Pulmonary artery endothelial cell (primary cell): ENCODE measurements around the gene KRT222. TPM values are rescaled to one million over a fixed set of nuclear protein-coding genes. Genes with fewer than 3 reads are reported as not detected.

ENCODE experiments used
- DNase-seq: peaks from one replicate; pipeline ENCODE4 v3.0.0-alpha.2; 2011; ENCODE audit warnings: low read depth, low spot score
- total RNA-seq: library from RNA; depleted of rRNA; stranded (reverse); fragments of >200 nt; gene quantifications from 2 replicates; pipeline ENCODE4 v1.2.3, GENCODE V29; 2014

Gene KRT222
- total RNA-seq, 1 donor from 2014 or later, result not detected

DNA sequence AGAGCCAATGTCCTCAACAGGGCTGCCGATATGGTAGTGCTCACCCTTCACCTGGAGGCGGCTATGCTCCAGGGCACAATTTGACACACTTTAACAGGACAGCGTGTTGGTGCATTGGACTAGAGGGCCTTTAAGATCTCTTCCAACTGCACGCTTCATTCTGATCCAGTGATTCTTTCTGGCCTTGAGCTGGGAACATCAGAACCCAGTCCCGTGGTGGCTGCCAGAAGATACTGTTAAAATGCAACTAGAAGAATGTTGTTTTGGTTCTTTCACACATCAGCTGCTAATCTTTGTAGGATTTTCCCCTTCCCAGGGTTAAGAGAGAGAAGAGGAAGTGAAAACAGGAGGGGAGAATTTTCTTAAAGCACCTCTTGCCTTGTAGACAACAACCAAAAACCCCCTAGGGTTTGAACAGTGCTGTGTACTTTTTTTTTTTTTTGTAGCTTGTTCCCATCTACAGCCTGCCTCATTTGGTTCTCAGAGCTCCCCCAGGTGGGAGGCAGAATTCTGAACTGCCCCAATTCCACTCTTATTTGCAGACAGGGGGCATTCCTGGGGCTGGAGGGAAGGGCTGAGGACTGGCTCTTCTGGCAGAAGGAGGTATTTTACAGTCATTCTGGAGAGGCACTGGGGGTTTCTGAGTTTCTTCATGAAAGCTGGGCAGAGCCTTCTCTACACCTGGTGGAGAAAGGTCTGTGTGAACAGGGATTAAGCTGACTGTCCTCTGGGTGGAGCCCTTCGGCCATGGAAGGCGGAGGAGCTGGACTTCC is 49.7 kb downstream of the KRT222 start:
- no peak for DNase-seq

DNA sequence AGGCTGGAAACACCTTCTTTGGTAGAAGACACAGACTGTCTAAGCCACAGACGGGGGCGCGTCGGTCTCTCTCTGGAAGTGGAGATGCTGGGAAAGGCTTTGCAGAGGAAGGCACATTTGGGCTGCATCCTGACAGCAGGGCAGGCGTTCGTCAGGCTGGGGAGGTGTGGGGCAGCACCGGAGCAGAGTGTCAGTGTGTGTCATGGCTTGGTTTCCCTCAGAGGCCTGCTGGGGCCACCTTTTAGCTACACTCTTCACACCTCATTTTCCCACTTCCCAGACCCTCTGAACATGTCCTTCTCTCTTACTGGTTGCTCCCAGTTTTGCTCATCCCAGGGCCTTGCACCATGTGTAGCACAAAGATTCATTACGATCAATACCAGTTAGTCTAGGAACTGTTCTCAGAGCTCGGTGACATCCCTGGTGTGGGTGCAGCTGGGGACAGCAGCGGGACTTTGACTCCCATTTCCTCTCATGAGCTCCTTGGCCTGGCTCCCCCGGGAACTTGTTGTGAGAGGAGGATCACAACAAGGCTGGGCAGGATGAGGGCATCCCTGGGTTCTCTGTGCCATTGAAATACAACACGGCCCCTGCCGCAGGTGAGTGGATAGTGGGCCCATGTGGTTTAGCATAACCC is 50.4 kb downstream of the KRT222 start:
- no peak for DNase-seq

DNA sequence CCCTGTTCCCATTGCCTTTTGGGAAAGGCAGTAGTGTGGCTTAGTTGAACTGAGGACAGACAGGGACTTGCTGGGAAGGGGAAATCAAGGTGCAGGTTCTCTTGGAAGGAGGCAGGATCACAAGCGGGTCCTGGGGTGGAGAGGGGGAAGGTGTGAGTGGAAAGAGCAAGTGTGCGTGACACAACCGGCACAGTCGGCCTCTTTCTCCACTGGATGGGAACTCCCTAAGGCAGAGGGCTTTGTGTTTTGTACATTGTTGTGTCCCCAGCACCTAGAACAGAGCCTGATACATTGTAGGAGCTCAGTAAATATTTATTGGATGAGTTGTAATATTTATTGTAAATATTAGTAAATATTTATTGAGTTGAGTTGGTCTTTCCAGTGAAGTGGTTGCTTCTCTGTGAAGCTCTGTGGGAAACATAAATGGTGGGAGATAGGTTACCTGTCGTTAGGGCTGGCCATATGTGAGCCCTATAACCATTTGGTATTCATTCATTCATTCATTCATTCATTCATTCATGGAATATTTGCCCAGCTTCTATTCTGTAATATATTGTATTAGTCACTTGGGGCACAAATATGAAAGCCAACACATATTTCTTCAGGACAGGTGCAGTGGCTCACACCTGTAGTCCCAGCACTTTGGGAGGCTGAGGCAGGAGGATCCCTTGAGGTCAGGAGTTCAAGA is 51.4 kb downstream of the KRT222 start:
- no peak for DNase-seq

DNA sequence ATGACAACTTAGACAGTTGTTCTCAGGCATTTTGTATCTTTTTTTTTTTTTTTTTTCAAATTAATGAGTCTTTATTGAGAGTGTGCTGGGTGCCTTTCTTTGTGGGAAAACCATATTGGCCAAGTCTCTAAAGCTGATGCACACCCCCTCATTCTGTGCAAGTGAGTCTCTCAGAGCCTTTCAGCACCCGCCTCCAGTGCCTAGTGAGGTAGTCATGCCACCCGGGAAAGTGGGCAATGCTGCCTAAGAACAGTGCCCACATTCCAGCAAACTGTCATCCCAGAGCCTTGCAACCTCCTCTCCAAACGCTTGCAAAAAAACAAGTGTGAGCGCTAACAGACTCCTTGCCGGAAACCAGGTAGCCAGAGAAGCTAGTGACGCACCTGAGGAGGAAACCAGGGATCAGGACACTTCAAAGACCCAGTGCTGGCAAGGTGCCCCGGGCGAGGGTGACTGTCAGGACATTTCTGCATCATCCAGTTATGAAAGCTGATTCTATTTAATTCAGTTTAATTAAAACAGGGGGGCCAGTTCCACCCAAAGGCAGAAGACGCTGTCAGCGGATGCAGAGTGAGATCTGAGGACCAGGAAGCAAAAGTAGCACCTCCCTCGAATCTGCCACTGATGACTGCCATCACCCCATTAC is 52.3 kb downstream of the KRT222 start:
- no peak for DNase-seq

DNA sequence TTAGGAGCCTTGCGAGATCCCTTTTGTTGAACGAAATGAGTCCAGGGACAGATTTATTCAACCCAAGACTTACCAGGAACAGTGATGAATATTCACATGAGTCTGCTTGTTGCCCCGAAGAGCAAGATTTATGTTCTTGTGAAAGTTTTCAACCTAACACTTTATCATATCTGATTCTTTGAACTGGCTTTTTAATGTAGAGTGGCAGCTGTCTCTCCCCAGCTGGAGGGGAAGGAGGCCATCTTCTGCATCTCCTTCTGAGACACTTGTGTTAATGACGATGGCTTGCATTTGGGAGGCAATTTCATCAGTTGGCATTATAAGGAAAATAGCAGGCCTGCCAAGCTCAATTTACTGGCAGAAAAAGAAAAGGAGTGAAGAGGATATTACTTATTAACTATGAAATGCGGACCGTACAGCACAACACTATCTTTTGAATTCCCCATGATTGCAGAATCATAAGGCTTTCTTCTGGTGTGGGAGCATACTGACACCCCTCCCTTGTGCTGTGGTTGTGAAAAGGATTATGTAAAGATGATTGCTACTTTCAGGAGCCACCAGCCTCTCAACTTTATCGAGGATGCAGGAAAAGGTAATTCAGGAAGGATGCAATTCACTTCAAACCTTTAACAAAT is 53.0 kb downstream of the KRT222 start:
- no peak for DNase-seq

DNA sequence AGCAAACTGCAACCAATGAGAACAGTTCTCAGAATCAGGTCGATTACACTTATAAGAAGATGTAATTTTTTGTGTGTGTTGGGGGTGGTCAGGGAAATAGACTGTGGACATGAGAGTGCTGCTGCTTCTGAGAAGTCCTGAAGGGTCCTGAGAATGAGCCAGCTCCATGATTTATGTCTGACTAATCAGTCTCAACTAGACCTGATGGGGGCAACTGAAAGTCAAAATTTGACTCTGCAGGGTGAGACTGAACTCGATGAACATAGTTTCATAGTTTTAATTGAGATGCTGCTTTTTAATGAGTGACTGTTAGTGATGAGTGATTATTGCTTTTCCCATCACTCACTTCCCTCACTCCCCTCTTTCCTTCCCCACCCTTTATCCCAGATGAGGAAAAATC is 54.6 kb downstream of the KRT222 start:
- DNase-seq, result no peak

DNA sequence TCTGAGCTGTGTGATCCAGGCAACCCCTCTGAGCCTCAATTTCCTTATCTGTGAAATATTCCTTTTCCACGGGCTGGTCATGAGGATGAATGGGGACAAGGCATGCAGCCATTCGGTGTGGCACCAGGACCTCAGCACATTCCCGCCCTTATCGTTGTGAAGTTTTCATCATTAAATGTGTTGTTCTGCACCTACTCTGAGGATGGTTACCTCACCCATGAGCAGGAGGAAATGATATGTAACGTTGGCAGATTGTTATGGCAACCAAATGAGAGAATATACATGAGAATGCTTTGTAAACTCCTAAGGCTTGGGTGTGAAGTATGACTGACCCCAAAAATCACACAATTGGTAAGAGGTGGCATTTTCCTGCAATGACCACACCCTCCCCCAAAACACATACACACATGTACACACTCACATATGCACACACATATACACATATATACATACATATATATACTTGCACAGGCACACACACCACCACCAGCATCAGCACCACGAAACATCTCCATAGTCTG is 56.9 kb downstream of the KRT222 start:
- no peak for DNase-seq

DNA sequence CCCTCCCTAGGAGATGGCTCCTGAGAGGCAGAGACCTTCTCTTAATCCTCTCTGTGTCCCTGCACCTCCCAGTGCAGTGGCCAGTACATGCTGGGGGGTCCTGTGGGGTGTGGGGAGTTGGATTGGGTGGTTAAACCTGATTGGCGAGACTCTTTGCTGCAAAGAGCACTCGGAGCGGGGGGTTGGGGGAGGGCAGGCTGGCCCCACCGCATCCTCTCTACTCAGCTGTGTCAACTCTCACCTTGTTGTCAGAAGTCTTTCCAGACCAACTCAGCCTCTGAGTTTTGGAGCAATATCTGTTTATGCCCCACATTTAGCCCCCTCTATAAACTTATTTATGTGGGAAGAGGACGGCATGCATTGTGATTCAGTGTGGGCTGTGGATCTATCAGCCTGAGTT is 57.3 kb downstream of the KRT222 start:
- no peak for DNase-seq

DNA sequence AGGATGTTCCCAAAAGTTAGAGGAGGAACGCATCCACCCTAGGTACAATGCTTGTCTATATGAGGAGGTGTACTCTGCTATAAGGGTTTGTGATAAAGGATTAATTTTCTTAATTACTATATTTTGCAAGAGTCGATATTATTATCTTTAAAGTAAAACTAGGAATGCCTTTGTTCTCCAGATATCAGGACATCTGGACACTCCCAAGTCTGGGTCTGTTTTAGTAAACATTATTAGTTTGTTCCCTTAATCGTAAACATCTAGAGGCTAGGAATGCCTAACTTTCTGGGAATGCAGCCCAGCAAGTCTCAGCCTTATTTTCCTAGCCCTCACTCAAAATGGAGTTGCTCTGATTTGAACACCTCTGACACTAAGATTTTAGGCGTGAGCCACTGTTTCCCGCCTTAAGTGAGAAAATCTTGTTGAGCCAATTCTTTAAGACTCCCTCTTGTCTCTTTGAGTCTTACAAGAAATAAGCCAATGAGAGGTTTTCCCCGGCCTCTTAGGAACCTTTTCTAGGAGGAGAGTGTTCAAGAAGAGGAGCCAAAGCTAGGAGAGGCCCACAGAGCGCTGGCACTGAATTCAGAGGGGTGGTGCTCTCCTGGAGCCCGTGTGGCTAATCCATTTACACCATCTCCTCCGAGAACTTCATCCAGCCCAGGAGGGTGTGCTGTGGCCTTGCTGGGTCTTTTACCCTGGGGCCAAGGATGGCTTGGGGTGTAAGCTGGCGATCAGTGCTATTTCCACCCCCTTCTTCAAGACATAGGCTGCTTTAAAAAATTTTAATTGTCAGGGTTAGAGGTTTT is 58.2 kb downstream of the KRT222 start:
- DNase-seq, result no peak

DNA sequence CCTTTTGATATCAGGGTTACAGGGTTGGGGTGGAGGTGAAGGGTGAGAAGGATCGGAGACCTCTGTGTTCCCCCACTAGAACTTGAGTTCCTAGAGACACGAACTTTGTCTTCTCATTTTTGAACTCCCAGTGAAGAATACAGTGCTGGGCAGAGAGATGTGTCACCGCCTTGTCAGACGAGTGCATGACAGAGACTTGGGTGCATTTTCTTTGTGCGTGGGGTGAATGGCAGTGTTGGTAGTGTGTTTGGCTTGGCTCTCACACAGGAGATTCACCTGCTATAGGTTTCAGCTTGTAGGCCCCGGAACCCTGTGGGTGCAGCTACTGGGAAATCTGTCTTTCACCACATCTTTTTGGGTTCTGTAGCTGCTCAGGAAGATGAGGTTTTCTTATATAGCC is 59.7 kb downstream of the KRT222 start:
- DNase-seq, result no peak

Other genes starting within 250 kb of the KRT222 start
- 59.6 and 141 TPM in 2 replicates for gene TOP2A, start 247.3 kb downstream of the KRT222 start, total RNA-seq
- gene IGFBP4, start 221.7 kb downstream of the KRT222 start, total RNA-seq, result 120 and 138 TPM in 2 replicates
- gene TNS4, start 163.6 kb downstream of the KRT222 start, total RNA-seq, result 0.04 TPM in 1 of 2 replicates, not detected in the other
- not detected in 2 replicates for gene CCR7, start 99.7 kb downstream of the KRT222 start, total RNA-seq
- 85.1 and 88.7 TPM in 2 replicates for gene SMARCE1, start 17.4 kb downstream of the KRT222 start, total RNA-seq
- not detected in 2 replicates for gene KRT24, start 38.6 kb upstream of the KRT222 start, total RNA-seq
- not detected in 2 replicates for gene KRT25, start 90.2 kb upstream of the KRT222 start, total RNA-seq
- gene KRT26, start 107.0 kb upstream of the KRT222 start, total RNA-seq, result not detected in 2 replicates
- gene KRT27, start 117.4 kb upstream of the KRT222 start, total RNA-seq, result not detected in 2 replicates
- gene KRT28, start 134.8 kb upstream of the KRT222 start, total RNA-seq, result not detected in 2 replicates
- 3.4 and 3.9 TPM in 2 replicates for gene KRT10, start 157.4 kb upstream of the KRT222 start, total RNA-seq
- gene KRT12, start 202.0 kb upstream of the KRT222 start, total RNA-seq, result not detected in 2 replicates
- gene KRT20, start 220.1 kb upstream of the KRT222 start, total RNA-seq, result not detected in 2 replicates